DOHH2 (cell line): Measurements from ENCODE around the gene FAM217B.

Source experiments
- EZH2phosphoT487 ChIP-seq: fragments of 200-600 bp; sonication (generic); IDR thresholded peaks from 2 replicates; pipeline ENCODE4 v1.6.1; 2017; ENCODE audit warnings: borderline replicate concordance, mild to moderate bottlenecking, antibody characterized with exemption, low read length, moderate library complexity, mixed read lengths
- TF ChIP-seq, protein P1 (sequence below): fragments of 200-600 bp; sonication (generic); IDR thresholded peaks from one replicate; pipeline ENCODE4 v1.5.1; 2014; ENCODE audit warnings: antibody characterized with exemption, mild to moderate bottlenecking, low read depth, low read length; ENCODE audit not compliant: poor library complexity, severe bottlenecking

DNA sequence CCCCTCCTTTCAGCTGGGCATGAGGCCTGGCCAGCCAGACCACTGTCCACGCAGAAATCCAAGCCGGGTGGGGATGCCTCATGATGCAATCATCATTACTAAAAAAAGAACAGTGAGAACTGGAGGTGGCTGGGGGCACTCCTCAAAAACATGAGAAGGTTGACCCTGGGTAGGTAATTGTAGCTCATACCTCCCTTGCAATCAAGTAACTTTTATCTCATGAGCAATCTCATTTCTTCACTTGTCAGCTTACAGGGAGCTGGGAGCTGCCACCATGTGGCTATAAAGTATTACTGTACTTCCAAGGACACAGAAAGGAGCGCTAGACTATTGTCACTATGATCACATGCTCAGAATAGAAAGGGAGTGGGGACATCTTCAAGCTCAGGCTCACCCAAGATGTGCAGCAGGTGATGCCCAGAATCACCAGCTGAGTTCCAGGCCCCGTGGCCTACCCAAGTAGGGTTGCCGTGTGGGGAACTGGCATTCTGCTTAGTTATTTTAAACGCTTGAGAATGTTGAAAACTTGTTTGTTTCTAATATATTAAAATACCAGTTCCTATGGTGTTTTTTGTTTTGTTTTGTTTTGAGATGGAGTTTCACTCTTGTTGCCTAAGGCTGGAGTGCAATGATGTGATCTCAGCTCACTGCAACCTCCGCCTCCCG lies 15.1 kb downstream of the FAM217B start:
- TF ChIP-seq, protein P1, sequence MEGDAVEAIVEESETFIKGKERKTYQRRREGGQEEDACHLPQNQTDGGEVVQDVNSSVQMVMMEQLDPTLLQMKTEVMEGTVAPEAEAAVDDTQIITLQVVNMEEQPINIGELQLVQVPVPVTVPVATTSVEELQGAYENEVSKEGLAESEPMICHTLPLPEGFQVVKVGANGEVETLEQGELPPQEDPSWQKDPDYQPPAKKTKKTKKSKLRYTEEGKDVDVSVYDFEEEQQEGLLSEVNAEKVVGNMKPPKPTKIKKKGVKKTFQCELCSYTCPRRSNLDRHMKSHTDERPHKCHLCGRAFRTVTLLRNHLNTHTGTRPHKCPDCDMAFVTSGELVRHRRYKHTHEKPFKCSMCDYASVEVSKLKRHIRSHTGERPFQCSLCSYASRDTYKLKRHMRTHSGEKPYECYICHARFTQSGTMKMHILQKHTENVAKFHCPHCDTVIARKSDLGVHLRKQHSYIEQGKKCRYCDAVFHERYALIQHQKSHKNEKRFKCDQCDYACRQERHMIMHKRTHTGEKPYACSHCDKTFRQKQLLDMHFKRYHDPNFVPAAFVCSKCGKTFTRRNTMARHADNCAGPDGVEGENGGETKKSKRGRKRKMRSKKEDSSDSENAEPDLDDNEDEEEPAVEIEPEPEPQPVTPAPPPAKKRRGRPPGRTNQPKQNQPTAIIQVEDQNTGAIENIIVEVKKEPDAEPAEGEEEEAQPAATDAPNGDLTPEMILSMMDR: peak; percentile 38
- TF ChIP-seq EZH2phosphoT487: no peak
